GM21423 (cell line): Measurements from ENCODE around the gene SIPA1L3.
A peak's percentile ranks its signal among the peaks of the same experiment; 100 is the strongest.
"Not testable (repeated sequence)": the region's sequence is repeated elsewhere in the genome, so short reads cannot be mapped to it uniquely, and the experiment has no call there.

Experiments used
- ATAC-seq: cut with Tn5 transposase; IDR thresholded peaks from one replicate; pipeline ENCODE4 v1.9.1; 2021; ENCODE audit warnings: mild to moderate bottlenecking, moderate library complexity; ENCODE audit not compliant: unreplicated experiment

Gene SIPA1L3

DNA sequence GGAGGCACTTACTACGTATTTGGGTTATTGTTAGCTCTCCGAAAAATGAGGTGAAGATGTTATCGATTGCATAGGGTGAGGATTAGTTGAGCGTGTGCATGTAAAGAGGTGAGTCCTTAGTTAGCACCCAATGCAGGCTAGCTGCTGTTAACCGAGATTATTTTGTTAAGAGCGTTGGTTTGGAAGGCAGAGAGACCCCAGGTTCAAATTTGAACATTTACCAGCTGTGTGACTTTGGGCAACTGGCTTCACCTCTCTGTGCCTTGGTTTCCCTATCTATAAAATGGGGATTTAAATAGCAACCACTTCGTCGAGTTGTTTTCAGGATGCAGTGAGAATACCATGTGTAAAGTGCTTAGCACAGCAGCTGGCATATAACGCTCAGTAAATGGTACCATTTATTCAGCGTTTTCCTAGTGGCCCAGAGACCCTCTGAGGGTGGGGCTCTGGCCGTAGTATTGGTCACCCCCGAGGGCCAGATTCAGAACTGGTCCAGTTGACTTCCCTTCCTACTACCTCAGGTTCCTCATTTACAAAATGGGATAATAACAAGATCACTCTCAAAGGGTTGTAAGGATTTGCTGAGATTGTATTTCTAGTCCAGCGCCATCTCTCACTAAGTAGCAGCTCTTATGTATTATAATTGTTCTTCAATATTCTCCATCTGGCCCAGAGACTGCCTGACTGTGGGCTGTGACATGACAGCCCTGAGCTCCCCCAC lies 887 bp downstream of the SIPA1L3 start:
- ATAC-seq = no peak

DNA sequence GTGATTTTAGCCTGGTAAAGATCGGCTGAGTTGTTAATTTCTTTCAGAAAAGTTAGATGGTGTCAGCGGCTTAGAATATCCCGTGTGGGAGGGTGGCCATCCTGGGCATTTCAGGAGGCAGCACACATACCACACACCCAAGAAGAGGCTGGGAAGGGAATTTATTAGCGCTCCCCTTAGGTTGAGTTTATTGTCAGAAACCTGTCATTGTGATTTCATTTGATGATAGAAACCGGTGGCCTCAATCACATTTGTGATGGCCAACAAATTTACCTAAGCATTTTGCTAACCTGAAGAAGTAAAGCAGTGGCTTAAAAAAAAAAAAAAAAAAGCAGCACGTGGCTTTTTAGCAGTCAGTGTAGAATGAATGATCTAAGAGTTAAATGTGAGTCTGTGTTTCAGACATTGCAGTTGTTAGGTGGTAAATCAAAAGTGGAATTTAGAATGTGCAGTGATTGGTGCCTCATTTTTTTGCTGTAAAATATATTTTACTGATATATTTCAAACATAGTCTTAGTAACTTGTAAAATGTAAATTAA lies 2.7 kb downstream of the SIPA1L3 start:
- no peak for ATAC-seq

DNA sequence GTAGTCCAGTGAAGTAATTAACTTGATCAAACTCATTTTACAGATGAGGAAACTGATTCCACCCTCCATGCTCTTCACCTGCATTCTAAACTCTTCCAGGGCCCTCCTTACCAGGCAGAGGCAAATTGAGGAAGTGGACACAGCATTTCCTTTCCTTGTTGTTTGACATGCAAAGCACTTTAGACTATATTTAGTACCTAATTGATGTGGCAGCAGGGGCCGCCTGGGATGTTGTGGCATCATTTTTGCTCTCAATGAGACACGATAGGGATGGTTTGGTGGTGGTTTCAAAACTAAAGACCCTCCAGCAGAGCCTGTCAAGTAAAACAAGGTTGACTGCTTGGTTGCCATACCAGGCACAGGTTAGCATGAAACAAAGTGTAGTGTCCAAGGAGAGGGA lies 7.9 kb downstream of the SIPA1L3 start:
- ATAC-seq = no peak

DNA sequence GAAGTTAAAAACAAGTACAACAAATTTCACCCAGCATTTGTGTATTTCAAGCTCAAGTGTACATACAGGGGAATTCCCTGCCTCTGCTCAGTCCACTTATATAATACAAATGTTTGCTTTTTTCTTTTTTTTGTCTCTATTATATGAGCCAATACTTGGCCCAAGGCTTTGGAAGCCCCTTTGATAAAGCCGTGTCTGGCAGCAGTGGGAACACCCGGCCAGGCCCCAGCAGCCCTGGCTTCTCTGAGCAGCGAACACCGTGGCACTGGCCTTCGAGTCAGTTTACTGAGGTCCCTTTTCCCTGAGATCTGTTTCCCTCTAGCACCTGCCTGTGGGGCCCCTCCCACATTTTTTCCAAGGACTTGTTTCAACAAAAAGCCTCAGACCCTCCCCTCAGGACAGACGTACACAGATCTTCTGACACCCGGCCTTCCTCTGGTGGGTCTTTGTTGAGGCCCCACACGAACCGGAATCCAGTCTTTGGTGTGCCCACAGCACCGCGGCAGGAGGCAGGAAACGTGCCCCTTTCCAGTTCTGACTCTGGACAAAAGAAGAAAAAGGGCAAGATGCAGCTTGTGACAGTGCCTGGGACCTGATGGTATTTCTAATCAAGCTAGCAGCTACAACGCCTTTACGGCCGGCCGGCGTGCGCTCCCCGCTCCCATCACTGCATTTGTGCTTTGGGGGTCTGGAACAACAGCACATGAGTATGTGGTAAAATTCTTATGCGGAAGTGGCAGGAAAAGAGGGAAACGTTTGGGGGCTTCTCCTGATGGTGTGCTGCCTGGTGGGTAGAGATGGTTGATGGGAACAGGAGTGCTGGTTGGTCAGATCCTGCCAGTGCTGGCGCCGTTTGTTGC lies 13.8 kb downstream of the SIPA1L3 start:
- ATAC-seq = no peak

DNA sequence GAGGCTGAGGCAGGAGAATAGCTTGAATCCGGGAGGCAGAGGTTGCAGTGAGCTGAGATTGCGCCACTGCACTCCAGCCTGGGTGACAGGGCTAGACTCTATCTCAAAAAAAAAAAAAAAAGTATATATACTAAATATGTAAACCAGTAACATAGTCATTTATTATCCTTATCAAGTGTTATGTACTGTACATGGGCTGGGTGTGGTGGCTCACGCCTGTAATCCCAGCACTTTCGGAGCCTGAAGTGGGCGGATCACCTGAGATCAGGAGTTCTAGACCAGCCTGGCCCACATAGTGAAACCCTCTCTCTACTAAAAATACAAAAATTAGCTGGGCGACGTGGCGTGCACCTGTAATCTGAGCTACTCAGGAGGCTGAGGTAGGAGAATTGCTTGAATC lies 17.6 kb downstream of the SIPA1L3 start:
- not testable (repeated sequence) for ATAC-seq

DNA sequence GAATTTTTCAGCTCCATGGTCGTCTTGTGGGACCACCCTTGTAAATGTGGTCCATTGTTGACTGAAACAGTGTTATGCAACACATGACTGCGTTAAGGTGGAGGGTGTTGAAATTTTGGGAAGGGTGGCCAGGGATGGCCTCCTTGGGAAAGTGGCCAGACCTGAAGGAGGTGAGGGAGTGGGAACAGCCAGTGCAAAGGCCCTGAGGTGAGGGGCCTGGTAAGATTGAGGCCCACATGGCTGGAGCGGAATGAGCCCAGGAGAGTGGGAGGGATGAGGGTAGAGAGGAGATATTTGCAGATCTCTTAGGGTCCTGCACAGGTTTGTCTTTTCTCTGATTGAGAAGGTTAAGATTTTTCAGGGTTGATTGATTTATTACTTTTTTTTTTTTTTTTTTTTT lies 18.2 kb downstream of the SIPA1L3 start:
- ATAC-seq = no peak

DNA sequence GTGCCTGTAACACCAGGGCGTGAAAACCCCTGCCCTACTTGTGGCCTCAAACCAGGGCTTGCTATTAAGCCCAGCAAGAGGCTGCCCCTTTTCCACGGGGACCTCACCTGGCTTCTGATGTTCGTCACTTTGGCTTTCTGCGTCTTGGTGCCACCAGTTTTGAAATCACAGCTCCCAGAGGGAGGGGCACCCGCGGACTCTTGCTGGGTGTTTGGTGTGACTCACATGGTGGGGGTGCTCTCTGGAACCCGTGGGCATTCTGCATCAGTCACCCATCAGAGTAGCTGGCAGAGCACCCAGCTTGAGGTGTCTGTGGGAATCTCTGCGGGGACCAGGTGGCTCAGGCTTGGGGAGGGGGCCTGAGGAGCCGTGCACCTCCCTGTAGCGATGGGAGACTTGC lies 19.2 kb downstream of the SIPA1L3 start:
- ATAC-seq = no peak

DNA sequence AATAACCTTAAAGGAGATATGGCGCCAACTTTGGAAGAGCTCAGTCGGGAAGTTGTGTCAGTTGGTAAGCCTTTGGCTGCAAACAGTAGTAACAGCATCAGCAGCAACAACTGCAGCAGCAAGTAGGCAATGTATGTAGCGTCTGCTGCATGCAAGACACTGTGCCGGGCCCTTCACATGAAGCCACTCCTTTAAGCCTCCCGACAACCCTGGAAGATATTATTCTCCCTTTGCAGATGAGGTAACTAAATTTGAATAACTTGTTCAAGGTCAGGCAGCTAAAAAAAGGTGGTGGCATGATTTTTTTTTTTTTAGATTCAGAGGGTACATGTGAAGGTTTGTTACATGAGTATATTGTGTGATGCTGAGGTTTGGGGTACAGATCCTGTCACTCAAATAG lies 19.7 kb downstream of the SIPA1L3 start:
- no peak for ATAC-seq

DNA sequence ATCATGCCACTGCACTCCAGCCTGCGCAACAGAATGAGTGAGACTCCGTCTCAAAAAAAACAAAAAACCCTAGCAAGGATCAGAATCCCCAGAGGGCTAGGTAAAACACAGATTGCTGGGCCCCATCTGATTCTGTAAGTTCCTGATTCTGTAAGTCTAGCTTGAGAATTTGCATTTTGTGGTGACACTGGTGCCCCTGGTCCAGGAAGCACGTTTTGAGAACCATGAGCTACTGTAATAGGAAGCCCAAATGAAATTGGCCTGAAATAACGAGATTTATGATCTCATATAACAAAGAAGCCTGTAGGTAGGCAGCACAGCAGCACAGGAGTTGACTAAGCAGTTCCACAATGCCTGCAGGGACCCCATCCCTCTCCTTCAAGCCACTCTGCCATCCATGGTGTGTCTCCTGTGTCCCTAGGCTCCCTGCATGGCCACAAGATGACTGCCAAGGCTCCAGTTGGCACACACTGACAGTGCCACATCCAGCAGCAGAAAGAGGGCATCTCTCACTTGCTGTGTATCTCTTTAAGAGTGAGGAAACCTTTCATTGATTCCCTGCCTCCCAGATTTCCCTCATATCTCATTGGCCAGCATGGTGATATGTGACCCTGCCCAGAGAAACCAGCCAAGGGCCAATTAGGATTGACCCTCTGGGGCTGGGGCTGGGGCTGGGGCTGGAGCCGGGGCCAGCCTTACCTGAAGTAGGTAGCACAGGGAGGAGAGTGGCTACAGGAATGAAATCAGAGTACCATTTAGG lies 21.7 kb downstream of the SIPA1L3 start:
- peak; percentile 46 for ATAC-seq

DNA sequence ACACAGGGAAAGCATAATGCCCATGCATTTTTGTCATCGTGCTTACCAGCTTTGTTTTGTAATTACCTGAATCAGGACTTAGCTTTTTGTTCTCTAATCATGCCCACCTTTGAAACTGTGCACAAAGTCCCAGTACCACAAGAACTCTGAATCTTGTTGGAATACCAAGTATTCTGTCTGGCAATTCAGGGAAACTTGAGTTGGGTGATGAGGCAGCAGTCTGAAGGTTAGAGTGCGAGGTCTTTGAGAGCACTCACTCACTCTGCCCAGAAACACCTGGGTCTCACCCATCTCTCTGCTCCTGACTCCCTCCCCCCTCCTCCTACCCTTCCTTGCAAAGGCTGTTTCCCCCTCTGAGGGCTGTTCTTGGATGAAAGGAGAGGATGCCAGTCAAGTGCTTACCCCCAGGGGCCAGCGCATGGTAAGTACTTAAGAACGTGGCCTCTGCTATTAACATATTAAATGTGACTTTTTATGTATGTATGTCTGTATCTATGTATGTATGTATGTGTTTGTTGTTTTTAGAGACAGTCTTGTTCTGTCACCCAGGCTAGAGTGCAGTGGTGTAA lies 22.4 kb downstream of the SIPA1L3 start:
- no peak for ATAC-seq

DNA sequence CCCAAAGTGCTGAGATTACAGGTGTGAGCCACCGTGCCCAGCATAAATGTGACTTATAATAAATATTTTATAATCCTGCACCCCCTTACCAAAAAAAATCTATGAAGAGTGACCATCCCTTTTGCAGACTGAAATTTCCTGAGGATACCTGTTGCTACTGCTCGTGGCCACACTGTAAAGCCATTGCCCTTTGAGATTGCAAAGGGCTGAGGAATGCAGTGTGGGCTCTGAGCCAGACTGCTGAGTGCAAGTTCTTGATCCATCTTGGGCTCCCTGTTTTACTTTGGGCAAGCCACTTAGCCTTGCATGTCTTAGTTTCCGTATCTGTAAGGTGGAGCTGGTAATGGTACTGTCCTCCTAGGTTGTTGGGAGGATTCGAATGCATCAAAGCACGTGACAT lies 23.4 kb downstream of the SIPA1L3 start:
- ATAC-seq = no peak

DNA sequence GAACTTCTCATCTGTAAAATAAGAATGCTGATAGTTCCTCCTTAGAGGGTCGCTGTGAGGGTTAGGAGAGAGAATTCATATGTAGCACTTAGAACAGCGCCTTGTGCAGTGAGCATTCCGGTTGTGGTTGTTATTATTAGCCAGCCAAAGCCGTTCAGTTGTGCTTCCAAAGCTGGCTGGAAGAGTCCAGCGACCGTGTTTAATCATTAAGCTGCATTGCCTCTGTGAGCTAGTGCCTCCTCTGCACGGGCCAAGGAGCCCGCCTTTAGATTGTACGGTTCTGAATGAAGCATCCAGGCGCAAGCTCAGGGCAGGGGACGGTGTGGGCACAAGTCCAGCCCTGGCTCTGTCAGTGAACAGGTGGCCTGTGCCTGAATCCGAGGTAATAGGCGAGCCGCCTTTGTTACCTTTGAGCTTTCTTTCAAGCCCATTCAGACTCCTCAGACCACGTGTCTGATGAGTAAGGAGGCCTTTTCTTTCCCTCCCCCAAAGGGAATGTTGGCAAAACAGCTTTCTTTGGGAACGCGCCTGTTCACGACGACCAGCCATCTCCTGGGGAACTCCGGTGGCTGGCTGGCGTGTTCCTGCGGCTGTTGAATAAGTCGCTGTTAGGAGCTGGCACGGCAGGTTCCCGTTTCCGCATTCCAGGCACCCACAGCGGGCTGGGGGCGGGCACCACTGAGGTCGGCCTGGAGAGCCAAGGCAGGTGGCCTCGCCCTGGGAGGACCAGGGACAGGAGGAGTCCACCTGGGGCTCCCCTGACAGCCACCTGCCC lies 25.1 kb downstream of the SIPA1L3 start:
- peak; percentile 50 for ATAC-seq

DNA sequence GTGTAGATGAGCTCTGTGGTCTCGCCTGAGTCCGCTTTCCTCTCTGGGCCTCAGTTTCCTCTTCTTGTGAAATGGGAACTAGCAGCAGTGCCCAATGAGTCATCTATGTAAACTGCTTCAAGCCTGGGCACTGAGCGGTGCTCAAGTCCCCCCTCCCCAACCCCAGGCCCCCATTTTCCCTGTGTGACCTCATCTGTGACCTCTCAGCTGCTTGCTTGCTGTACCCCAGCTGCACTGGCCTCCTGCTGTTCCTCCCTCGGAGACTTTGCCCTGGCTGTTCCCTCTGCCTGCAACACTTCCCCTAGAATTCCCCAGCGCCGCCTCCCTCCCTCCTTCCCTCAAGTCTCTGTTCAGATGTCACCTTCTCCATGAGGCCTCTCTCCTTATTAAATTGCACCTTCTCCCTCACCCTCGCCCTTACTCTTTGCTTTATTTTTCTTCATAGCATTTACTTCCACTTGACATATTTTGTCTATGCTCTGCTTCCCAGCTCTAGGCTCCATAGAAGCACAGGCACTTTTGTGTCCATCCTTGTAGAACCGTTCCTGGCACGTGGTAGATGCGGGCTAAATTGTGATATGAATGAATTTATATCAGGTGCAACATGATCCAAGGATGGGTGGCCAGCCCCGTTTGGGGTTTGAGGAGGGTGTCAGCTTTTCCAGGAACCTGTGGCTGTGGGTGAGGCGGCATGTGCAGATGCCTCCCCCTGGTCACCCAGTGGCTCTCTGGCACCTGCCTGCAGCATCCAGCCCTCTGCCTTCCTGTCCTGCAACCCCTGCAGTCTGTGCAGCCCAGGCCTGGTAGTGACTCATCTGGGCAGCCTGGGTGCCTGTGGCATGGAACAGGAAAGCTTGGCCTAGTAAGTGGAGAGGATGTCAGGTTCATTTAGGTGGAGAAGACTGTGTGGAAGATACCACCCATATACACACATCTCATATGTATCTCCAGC lies 26.3 kb downstream of the SIPA1L3 start:
- ATAC-seq = no peak

DNA sequence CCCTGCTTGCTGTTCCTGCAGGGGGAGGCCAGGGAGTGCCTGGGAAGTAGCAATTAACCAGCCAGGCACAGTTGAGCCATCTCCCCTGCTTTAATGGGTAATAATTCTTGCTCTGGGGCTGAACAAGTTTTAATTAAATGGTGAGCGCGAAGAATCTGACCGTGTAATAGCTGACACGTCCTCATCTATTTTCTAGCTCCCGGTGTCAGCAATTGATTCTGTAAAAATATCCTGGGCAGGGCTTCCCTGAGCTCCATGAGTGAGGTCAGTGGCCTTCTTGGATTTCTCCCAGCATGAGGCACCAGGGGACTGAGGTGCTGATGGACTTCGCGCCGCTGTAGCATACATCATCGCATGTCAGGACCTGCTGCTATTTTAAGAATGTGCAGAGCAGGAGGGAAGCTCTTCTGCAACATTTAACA lies 26.9 kb downstream of the SIPA1L3 start:
- no peak for ATAC-seq

DNA sequence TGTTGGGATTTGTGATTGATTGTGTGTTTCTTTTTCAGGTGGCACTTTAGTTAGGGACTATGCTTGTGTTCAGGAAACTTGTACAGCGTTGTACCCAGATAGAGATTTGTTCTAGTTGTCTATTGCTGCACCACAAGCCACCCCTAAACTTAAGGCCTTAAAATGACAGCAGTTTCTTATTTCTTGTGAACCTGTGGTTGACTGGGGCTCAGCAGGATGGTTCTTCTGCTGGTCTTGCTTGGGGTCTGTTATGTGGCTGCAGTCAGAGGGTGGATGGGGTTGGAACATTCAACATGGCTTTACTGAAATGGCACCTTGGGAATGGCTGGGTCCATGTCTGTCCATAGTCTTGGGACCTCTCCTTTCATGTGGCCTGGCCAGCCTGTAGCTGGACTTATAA lies 28.3 kb downstream of the SIPA1L3 start:
- no peak for ATAC-seq

DNA sequence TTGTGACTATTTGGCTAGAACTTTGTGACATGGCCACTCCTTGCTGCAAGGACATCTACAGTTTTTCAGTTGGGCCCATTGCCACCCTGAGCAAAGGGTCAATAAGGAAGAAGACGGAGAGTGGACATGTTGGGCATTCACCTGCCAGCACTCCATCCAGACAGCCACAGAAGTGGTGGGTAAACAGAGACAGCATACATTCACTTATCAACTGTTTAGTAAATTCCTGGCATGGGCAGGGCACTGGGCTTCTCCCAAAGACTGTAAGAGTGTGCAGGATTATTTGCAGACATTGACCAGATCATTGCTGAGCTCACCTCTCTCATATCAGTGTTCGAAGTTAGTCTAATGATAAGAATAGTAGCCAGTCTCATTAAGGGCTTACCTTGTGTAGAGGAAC lies 29.2 kb downstream of the SIPA1L3 start:
- no peak for ATAC-seq

DNA sequence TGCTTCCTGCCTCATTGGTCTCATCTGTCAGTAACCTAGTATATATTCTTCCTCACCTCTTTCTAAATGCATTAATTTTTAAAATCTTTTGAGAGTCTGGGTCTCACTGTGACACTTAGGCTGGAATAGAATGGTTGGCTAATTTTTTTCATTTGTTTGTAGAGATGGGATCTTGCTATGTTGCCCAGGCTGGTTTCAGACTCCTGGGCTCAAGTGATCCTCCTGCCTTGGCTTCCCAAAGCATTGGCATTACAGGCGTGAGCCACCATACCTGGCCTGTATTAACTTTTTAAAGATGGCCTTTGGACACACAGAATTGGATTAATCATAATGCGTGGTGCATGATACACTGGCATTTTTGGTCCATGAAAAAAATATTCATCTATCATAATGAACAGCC lies 29.9 kb downstream of the SIPA1L3 start:
- ATAC-seq = no peak

DNA sequence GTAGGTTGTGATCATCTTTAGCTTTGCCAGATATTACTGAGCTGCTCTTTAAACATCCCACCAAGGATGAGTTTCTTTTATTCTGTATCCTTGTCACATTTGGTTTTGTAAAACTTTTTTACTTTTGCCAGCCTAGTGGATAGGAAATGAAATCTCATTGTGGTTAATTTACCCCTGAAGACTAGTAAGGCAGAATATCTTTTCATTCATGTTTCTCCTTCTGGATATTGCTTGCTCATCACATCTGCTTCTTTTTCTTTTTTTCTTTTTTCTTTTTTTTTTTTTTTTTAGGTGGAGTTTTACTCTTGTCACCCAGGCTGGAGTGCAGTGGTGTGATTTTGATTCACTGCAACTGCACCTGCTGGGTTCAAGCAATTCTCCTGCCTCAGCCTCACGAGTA lies 31.3 kb downstream of the SIPA1L3 start:
- ATAC-seq = no peak
